NCI-H446 (cell line): ENCODE results near the gene METTL2A.
"Not testable (repeated sequence)": the region's sequence is repeated elsewhere in the genome, so short reads cannot be mapped to it uniquely, and the experiment has no call there.

ENCODE experiments used
- DNase-seq, 2 experiments: peaks; one replicate each; lab custom pipeline; 2025; lab: John Stamatoyannopoulos, UW

METTL2A gene

GRCh38 chr17:62423647-62424461 is at the start of gene METTL2A:
Gene METTL2A, plus strand, starts transcription at chr17:62423897. Its CDS starts 6 bp downstream, at chr17:62423903.
- peak; percentile 80 to 87 for DNase-seq

GRCh38 chr17:62380253-62380652 is 43.4 kb upstream of the METTL2A start, which contains the start of gene EFCAB3:
Gene EFCAB3, plus strand, starts transcription at chr17:62380553. Its CDS starts 2,427 bp downstream, at chr17:62382980.
- DNase-seq = no peak

- DNase-seq = no peak
Observed at GRCh38 chr17:62381561-62381960, 42.1 kb upstream of the METTL2A start.

- no peak for DNase-seq
Observed at GRCh38 chr17:62388856-62389255, 34.8 kb upstream of the METTL2A start.

GRCh38 chr17:62392908-62393307 is 30.8 kb upstream of the METTL2A start:
- DNase-seq = no peak

- DNase-seq = no peak
Observed at GRCh38 chr17:62398891-62399290, 24.8 kb upstream of the METTL2A start.

- no peak for DNase-seq
Observed at GRCh38 chr17:62405451-62405850, 18.2 kb upstream of the METTL2A start.

GRCh38 chr17:62413090-62413489 is 10.6 kb upstream of the METTL2A start:
- not testable (repeated sequence) for DNase-seq

GRCh38 chr17:62426214-62426613 is 2.5 kb downstream of the METTL2A start:
- DNase-seq = not testable (repeated sequence)

GRCh38 chr17:62435251-62435650 is 11.6 kb downstream of the METTL2A start:
- not testable (repeated sequence) for DNase-seq

- not testable (repeated sequence) for DNase-seq
Observed at GRCh38 chr17:62441181-62441580, 17.5 kb downstream of the METTL2A start.

- DNase-seq = no peak
Observed at GRCh38 chr17:62444063-62444462, 20.4 kb downstream of the METTL2A start.

GRCh38 chr17:62445791-62446190 is 22.1 kb downstream of the METTL2A start:
- DNase-seq = not testable (repeated sequence)

GRCh38 chr17:62452195-62452594 is 28.5 kb downstream of the METTL2A start:
- DNase-seq = not testable (repeated sequence)

- not testable (repeated sequence) for DNase-seq
Observed at GRCh38 chr17:62453041-62453440, 29.3 kb downstream of the METTL2A start.

GRCh38 chr17:62453656-62454055 is 30.0 kb downstream of the METTL2A start:
- not testable (repeated sequence) for DNase-seq

- not testable (repeated sequence) for DNase-seq
Observed at GRCh38 chr17:62454111-62454510, 30.4 kb downstream of the METTL2A start.

- no peak for DNase-seq
Observed at GRCh38 chr17:62456016-62456415, 32.3 kb downstream of the METTL2A start.

GRCh38 chr17:62458483-62458882 is 34.8 kb downstream of the METTL2A start:
- not testable (repeated sequence) for DNase-seq

- not testable (repeated sequence) for DNase-seq
Observed at GRCh38 chr17:62464422-62464821, 40.7 kb downstream of the METTL2A start.

- not testable (repeated sequence) for DNase-seq
Observed at GRCh38 chr17:62465271-62465670, 41.6 kb downstream of the METTL2A start.

GRCh38 chr17:62470666-62471379 is 47.1 kb downstream of the METTL2A start:
- DNase-seq = peak; percentile 87 to 97

- DNase-seq = peak in 1 of 2 experiments; percentile 24
Observed at GRCh38 chr17:62471380-62471880, 47.7 kb downstream of the METTL2A start.
